ENCODE measurements around the gene THOC7. TPM values are rescaled to one million over a fixed set of nuclear protein-coding genes. Genes with fewer than 3 reads are reported as not detected.
A peak's percentile ranks its signal among the peaks of the same experiment; 100 is the strongest.

THOC7 gene
- total RNA-seq, 2 experiments from 2014 or later = 88.9 to 91.7 TPM

GRCh38 chr3:63905731-63906620 lies 42.4 kb upstream of the THOC7 start:
- Mint-ChIP-seq H3K27me3 (ENCODE audit: low read depth) (no peaks in the 10 kb centered on the region), H3K27ac (no peak overlapping the region), H3K36me3 (ENCODE audit: low read depth) (peaks cover 22% of the 10 kb centered on the region), H3K9me3 (ENCODE audit: insufficient read depth) (no peaks in the 10 kb centered on the region), H3K4me1 (ENCODE audit: low read depth) (peaks cover 12% of the 10 kb centered on the region), H3K4me3 (no peak overlapping the region)
- ATAC-seq (no peak), DNase-seq (no peak)
- POLR2A ChIA-PET = no interaction called here
- CTCF ChIA-PET = no interaction called here

DNA sequence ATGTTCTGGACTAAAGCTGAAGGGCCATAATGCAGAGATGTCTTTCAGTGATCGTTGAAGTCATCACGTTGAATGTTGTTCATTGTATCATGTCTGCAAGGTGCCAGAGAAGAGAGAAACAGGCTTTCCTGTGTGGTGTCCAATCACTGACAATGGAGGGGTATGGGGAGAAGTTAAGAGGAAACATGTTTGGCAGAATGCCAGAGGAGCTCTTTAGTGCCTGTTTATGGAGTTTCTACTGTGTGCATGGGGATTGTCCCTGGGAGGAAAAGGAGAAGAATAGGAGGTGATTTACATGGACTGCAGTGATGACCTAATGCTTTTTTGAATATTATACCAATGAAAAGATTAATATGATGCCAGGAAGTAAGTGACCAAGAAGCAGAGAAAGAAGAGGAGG lies 36.9 kb upstream of the THOC7 start:
- Mint-ChIP-seq H3K9me3 (ENCODE audit: insufficient read depth) (no peaks in the 10 kb centered on the region), H3K27ac (peak overlapping the region; percentile 2), H3K4me3 (no peak overlapping the region), H3K4me1 (ENCODE audit: low read depth) (peaks cover 21% of the 10 kb centered on the region), H3K36me3 (ENCODE audit: low read depth) (peaks cover 43% of the 10 kb centered on the region), H3K27me3 (ENCODE audit: low read depth) (no peaks in the 10 kb centered on the region)
- CTCF ChIA-PET = no interaction called here
- ATAC-seq = no peak
- POLR2A ChIA-PET = no interaction called here
- DNase-seq = no peak

DNA sequence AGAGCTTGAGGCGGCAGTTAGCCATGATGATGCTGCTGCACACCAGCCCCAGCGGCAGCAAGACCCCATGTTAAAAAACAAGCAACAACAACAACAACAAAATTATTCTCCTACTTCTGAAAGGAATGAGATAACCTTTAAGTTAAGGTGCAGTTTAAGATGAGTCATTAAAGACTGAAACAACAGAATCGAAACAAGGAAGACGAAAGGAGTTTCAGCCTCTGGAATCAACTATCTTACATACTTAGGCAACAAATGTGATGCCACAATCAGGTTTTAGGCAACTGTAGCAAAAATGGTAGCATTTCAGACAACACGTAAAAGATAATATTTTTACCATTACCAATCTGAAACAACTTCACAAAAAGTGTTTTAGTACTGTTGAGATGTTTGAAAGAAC lies 36.4 kb upstream of the THOC7 start:
- Mint-ChIP-seq H3K4me1 (ENCODE audit: low read depth) (peaks cover 26% of the 10 kb centered on the region), H3K27me3 (ENCODE audit: low read depth) (no peaks in the 10 kb centered on the region), H3K9me3 (ENCODE audit: insufficient read depth) (no peaks in the 10 kb centered on the region), H3K4me3 (no peak overlapping the region), H3K27ac (no peak overlapping the region), H3K36me3 (ENCODE audit: low read depth) (peaks cover 43% of the 10 kb centered on the region)
- no peak for ATAC-seq
- DNase-seq = no peak
- ChIA-PET CTCF (no interaction called here), POLR2A (no interaction called here)

DNA sequence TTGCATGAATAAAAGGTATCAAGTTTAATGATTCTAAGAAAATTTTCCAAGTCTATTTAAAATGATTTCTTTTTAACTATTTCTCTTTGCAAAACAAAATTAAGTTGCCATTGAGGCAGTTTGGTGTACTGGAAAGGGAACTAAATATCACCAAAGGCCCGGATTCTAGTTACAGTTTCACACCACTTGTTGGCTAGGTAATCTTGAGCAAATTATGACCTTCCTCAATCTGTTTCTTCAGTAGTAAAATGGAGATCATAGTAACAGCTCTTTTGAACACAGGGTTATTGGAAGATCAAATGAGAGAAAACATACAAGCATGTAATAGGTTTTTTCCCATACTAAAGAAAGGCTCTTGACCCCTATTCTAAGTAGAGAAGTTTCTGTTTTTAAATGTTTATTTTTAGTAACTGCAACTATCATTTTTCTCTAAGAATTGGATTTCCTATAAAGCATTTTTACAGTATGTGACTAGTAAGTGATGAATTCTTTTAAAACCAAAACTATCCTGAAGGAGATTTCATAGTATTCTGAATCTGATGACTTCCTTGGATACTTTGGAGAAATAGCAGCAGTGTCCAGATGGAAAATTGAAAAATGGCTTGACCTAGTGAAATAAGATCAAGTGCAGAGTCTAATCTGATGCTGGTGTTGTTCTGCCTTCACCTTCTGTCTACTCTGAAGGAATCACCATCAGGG lies 32.9 kb upstream of the THOC7 start:
- ChIA-PET POLR2A (no interaction called here), CTCF (no interaction called here)
- no peaks in the 10 kb centered on the region for H3K27me3 Mint-ChIP-seq (ENCODE audit: low read depth)
- H3K36me3 Mint-ChIP-seq (ENCODE audit: low read depth) = peaks cover 47% of the 10 kb centered on the region
- H3K4me1 Mint-ChIP-seq (ENCODE audit: low read depth) = peaks cover 36% of the 10 kb centered on the region
- H3K9me3 Mint-ChIP-seq (ENCODE audit: insufficient read depth) = no peaks in the 10 kb centered on the region
- H3K27ac Mint-ChIP-seq = no peak overlapping the region
- DNase-seq (no peak), ATAC-seq (no peak)
- no peak overlapping the region for H3K4me3 Mint-ChIP-seq

GRCh38 chr3:63895422-63896189 lies 32.0 kb upstream of the THOC7 start:
- POLR2A ChIA-PET = no interaction called here

GRCh38 chr3:63892773-63893352 lies 29.3 kb upstream of the THOC7 start:
- ChIA-PET CTCF (interaction anchor here (0.7 to 1.3 kb wide), 2 partner anchors 56 to 69 kb away, joined by 3 read pairs; no protein-coding TSS in a partner anchor), POLR2A (no interaction called here)
- DNase-seq = no peak
- peaks cover 28% of the 10 kb centered on the region for H3K4me1 Mint-ChIP-seq (ENCODE audit: low read depth)
- ATAC-seq = no peak
- H3K9me3 Mint-ChIP-seq (ENCODE audit: insufficient read depth) = no peaks in the 10 kb centered on the region
- H3K36me3 Mint-ChIP-seq (ENCODE audit: low read depth) = peaks cover 26% of the 10 kb centered on the region
- no peak overlapping the region for H3K4me3 Mint-ChIP-seq
- H3K27me3 Mint-ChIP-seq (ENCODE audit: low read depth) = no peaks in the 10 kb centered on the region
- no peak overlapping the region for H3K27ac Mint-ChIP-seq

More at GRCh38 chr3:63895422-63896189, 32.0 kb upstream of the THOC7 start:
- Mint-ChIP-seq H3K4me3 (no peak overlapping the region), H3K27ac (no peak overlapping the region), H3K27me3 (ENCODE audit: low read depth) (no peaks in the 10 kb centered on the region), H3K36me3 (ENCODE audit: low read depth) (peaks cover 44% of the 10 kb centered on the region), H3K9me3 (ENCODE audit: insufficient read depth) (no peaks in the 10 kb centered on the region), H3K4me1 (ENCODE audit: low read depth) (peaks cover 35% of the 10 kb centered on the region)
- ATAC-seq = no peak
- CTCF ChIA-PET = interaction anchor here (1.3 kb wide), 1 partner anchor 14 kb away, joined by 3 read pairs; no protein-coding TSS in a partner anchor
- DNase-seq = no peak

DNA sequence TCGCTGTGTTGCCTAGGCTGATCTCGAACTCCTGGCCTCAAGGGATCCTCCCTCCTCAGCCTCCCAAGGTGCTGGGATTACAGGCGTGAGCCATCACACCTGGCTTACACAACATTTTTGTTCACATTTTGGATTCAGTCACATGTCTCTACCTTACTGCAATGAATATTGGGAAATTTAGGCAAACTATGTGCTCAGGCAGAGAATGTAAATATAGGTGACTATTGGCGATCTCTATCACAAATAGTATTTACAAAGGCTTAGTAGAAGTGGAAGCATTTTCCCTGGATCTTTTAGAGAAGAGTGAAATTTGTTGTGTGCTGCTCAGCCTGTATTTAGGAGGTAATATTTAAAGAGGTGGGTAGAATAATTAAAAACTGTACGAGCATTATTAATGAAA lies 27.9 kb upstream of the THOC7 start:
- Mint-ChIP-seq H3K27me3 (ENCODE audit: low read depth) (no peaks in the 10 kb centered on the region), H3K9me3 (ENCODE audit: insufficient read depth) (no peaks in the 10 kb centered on the region), H3K4me3 (no peak overlapping the region), H3K27ac (no peak overlapping the region), H3K4me1 (ENCODE audit: low read depth) (peaks cover 22% of the 10 kb centered on the region), H3K36me3 (ENCODE audit: low read depth) (peaks cover 22% of the 10 kb centered on the region)
- ChIA-PET POLR2A (no interaction called here), CTCF (no interaction called here)
- DNase-seq (no peak), ATAC-seq (no peak)

DNA sequence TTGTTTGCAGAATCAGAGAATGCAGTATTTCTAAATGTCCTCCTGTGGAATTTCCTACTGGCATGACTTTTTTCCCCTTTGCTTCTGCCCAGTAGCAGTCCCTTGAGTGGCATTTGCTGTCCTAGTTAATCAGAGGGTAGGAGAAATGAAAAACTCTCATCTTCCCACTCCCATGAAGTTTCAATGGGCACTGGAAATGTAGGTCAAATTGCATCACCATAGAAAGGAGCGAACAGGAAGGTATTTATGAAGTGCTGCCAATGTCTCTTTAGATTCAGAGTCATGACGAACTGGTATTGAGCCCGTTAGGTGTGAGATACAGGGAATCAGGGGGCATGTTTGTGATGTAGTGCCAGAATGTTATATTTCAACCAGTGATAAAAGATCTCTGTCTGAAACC lies 23.3 kb upstream of the THOC7 start:
- no peaks in the 10 kb centered on the region for H3K27me3 Mint-ChIP-seq (ENCODE audit: low read depth)
- ChIA-PET POLR2A (no interaction called here), CTCF (no interaction called here)
- H3K9me3 Mint-ChIP-seq (ENCODE audit: insufficient read depth) = no peaks in the 10 kb centered on the region
- no peak overlapping the region for H3K4me3 Mint-ChIP-seq
- no peak overlapping the region for H3K27ac Mint-ChIP-seq
- H3K4me1 Mint-ChIP-seq (ENCODE audit: low read depth) = peaks cover 10% of the 10 kb centered on the region
- no peak for DNase-seq
- no peak for ATAC-seq
- H3K36me3 Mint-ChIP-seq (ENCODE audit: low read depth) = peaks cover 13% of the 10 kb centered on the region

GRCh38 chr3:63880653-63881052 lies 17.0 kb upstream of the THOC7 start:
- no peak overlapping the region for H3K27ac Mint-ChIP-seq
- ATAC-seq = no peak

DNA sequence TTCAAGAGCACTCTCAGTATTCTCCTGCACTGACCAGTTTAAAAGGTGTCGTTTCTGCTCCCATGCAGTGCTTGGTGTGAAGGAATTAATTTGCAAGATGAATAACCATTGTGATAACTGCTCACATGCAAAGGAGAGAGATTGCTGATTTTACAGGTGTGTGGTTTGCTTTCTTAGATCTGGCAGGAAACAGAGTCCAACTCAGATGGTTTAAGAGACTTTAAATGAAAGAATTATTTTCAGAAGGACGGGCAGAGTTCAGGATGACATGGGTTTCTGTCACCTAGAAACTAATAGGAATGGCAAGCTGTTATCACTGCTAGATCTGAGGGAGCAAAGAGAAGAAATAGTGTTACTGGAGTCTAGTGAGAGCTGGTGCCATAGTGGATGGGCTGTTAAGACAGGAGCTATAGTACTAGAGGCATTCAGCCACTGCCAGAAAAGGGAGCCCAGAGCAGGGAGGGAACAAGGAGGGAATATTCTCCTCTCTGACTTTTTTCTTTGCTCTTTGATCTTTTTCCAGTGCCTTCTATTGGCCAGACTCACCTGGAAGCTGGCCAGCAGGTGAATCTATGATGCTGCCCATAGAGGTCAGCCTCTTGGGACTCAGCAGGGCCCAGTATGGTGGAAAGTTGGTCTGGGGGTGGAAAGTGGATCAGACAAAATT lies 14.9 kb upstream of the THOC7 start:
- Mint-ChIP-seq H3K36me3 (ENCODE audit: low read depth) (peaks cover 17% of the 10 kb centered on the region), H3K9me3 (ENCODE audit: insufficient read depth) (no peaks in the 10 kb centered on the region), H3K27me3 (ENCODE audit: low read depth) (no peaks in the 10 kb centered on the region), H3K27ac (peak overlapping the region; percentile 36), H3K4me1 (ENCODE audit: low read depth) (peaks cover 30% of the 10 kb centered on the region), H3K4me3 (no peak overlapping the region)
- ChIA-PET POLR2A (no interaction called here), CTCF (interaction anchor here (0.9 kb wide), 1 partner anchor 110 kb away, joined by 3 read pairs; no protein-coding TSS in a partner anchor)
- DNase-seq = no peak
- peak; percentile 44 for ATAC-seq

More at GRCh38 chr3:63880653-63881052, 17.0 kb upstream of the THOC7 start:
- Mint-ChIP-seq H3K4me1 (ENCODE audit: low read depth) (peaks cover 28% of the 10 kb centered on the region), H3K9me3 (ENCODE audit: insufficient read depth) (no peaks in the 10 kb centered on the region), H3K36me3 (ENCODE audit: low read depth) (peaks cover 15% of the 10 kb centered on the region), H3K4me3 (no peak overlapping the region), H3K27me3 (ENCODE audit: low read depth) (no peaks in the 10 kb centered on the region)
- ChIA-PET POLR2A (no interaction called here), CTCF (no interaction called here)
- no peak for DNase-seq

GRCh38 chr3:63877737-63878393 lies 14.3 kb upstream of the THOC7 start:
- peaks cover 30% of the 10 kb centered on the region for H3K4me1 Mint-ChIP-seq (ENCODE audit: low read depth)

More at GRCh38 chr3:63877737-63878393, 14.3 kb upstream of the THOC7 start:
- H3K36me3 Mint-ChIP-seq (ENCODE audit: low read depth) = peaks cover 17% of the 10 kb centered on the region
- H3K27ac Mint-ChIP-seq = peak overlapping the region; percentile 36
- no peak for DNase-seq
- CTCF ChIA-PET = interaction anchor here (0.7 to 1.4 kb wide), 3 partner anchors 45 to 111 kb away, joined by 3 to 4 read pairs (median 3); partner anchors contain the start of gene C3orf49
- no peaks in the 10 kb centered on the region for H3K27me3 Mint-ChIP-seq (ENCODE audit: low read depth)
- POLR2A ChIA-PET = no interaction called here
- ATAC-seq = no peak
- H3K4me3 Mint-ChIP-seq = no peak overlapping the region
- no peaks in the 10 kb centered on the region for H3K9me3 Mint-ChIP-seq (ENCODE audit: insufficient read depth)
